Mesenchymal stem cell (in vitro differentiated cells and primary cell): ENCODE results near the gene SSR4.
A peak's percentile ranks its signal among the peaks of the same experiment; 100 is the strongest.

Source experiments
- DNase-seq: peaks from one replicate; pipeline ENCODE4 v3.0.0-alpha.2; 2013
- H2AFZ ChIP-seq: one replicate; pipeline ENCODE4 v1.6.1; 2013; ENCODE audit warnings: low read depth, mild to moderate bottlenecking, control low read depth, inconsistent platforms, low read length, moderate library complexity
- H2AK5ac ChIP-seq: 2 replicates; pipeline ENCODE4 v1.6.1; 2013; ENCODE audit warnings: low read length, moderate library complexity, mild to moderate bottlenecking, inconsistent platforms; ENCODE audit not compliant: severe bottlenecking
- H2BK120ac ChIP-seq: one replicate; pipeline ENCODE4 v1.6.1; 2013; ENCODE audit warnings: low read depth, mild to moderate bottlenecking, inconsistent platforms, low read length, moderate library complexity
- H2BK12ac ChIP-seq, 2 experiments: one replicate each; pipeline ENCODE4 v1.6.1; 2013; ENCODE audit warnings: inconsistent platforms in 2 of 2, low read length in 2 of 2, mild to moderate bottlenecking in 2 of 2, moderate library complexity in 2 of 2, control low read depth in 1 of 2
- H2BK15ac ChIP-seq: one replicate; pipeline ENCODE4 v1.6.1; 2013; ENCODE audit warnings: mild to moderate bottlenecking, low read depth, inconsistent platforms; ENCODE audit not compliant: poor library complexity, severe bottlenecking
- H2BK5ac ChIP-seq: 2 replicates; pipeline ENCODE4 v1.6.1; 2013; ENCODE audit warnings: low read depth, mild to moderate bottlenecking, low read length, control low read depth, inconsistent platforms; ENCODE audit not compliant: poor library complexity, severe bottlenecking
- H3K14ac ChIP-seq, 2 experiments: one replicate each; pipeline ENCODE4 v1.6.1; 2013; ENCODE audit warnings: inconsistent platforms in 2 of 2, low read length in 2 of 2, control low read depth in 1 of 2, mild to moderate bottlenecking in 1 of 2, moderate library complexity in 1 of 2
- H3K18ac ChIP-seq, 2 experiments: one replicate each; pipeline ENCODE4 v1.6.1; 2013; ENCODE audit warnings: inconsistent platforms in 2 of 2, low read length in 2 of 2, control low read depth in 1 of 2, low read depth in 1 of 2, mild to moderate bottlenecking in 1 of 2
- H3K23ac ChIP-seq, 2 experiments: one replicate each; pipeline ENCODE4 v1.6.1; 2013; ENCODE audit warnings: inconsistent platforms in 2 of 2, low read length in 2 of 2, mild to moderate bottlenecking in 2 of 2, moderate library complexity in 2 of 2, control low read depth in 1 of 2
- H3K27ac ChIP-seq: 2 replicates; pipeline ENCODE4 v1.5.1; 2013; ENCODE audit warnings: mild to moderate bottlenecking, moderate library complexity, low read length, control low read depth, inconsistent platforms; ENCODE audit not compliant: poor library complexity, severe bottlenecking
- H3K27me3 ChIP-seq, 2 experiments: 2 replicates each; pipeline versions ENCODE4 v1.6.1 to v1.7.0; 2013; ENCODE audit warnings: low read length in 2 of 2, mild to moderate bottlenecking in 2 of 2, moderate library complexity in 2 of 2, control low read depth in 1 of 2, inconsistent platforms in 1 of 2; ENCODE audit not compliant: control insufficient read depth in 1 of 2, insufficient read depth in 1 of 2
- H3K36me3 ChIP-seq, 2 experiments: 2 replicates each; pipeline versions ENCODE4 v1.6.1 to v1.7.0; 2013; ENCODE audit warnings: low read length in 2 of 2, control low read depth in 1 of 2, inconsistent platforms in 1 of 2, low read depth in 1 of 2, mild to moderate bottlenecking in 1 of 2; ENCODE audit not compliant: insufficient read depth in 2 of 2, control insufficient read depth in 1 of 2
- H3K4ac ChIP-seq, 2 experiments: one replicate each; pipeline ENCODE4 v1.6.1; 2013; ENCODE audit warnings: inconsistent platforms in 2 of 2, low read length in 2 of 2, mild to moderate bottlenecking in 2 of 2, moderate library complexity in 2 of 2, control low read depth in 1 of 2, low read depth in 1 of 2
- H3K4me1 ChIP-seq: 2 replicates; pipeline ENCODE4 v1.6.1; 2013; ENCODE audit warnings: low read depth, low read length, control low read depth; ENCODE audit not compliant: control insufficient read depth, insufficient read depth
- H3K4me2 ChIP-seq: 2 replicates; pipeline ENCODE4 v1.6.1; 2013; ENCODE audit warnings: low read length, mild to moderate bottlenecking, inconsistent platforms; ENCODE audit not compliant: poor library complexity, severe bottlenecking
- H3K4me3 ChIP-seq, 2 experiments: 2 replicates each; pipeline versions ENCODE4 v1.5.1 to v1.7.0; 2013; ENCODE audit warnings: low read length in 2 of 2, mild to moderate bottlenecking in 2 of 2, control low read depth in 1 of 2, low read depth in 1 of 2; ENCODE audit not compliant: insufficient read depth in 1 of 2
- H3K79me1 ChIP-seq: replicated peaks from 2 replicates; pipeline ENCODE4 v1.6.1; 2013; ENCODE audit warnings: mild to moderate bottlenecking, control low read depth, low read length, inconsistent platforms; ENCODE audit not compliant: poor library complexity, severe bottlenecking
- H3K9ac ChIP-seq: 2 replicates; pipeline ENCODE4 v1.7.0; 2013; ENCODE audit warnings: mild to moderate bottlenecking, low read length, moderate library complexity
- H3K9me3 ChIP-seq: 2 replicates; pipeline ENCODE4 v1.7.0; 2013; ENCODE audit warnings: mild to moderate bottlenecking, low read length; ENCODE audit not compliant: control insufficient read depth
- H4K8ac ChIP-seq: one replicate; pipeline ENCODE4 v1.6.1; 2013; ENCODE audit warnings: inconsistent platforms, mild to moderate bottlenecking, low read length, moderate library complexity
- H4K91ac ChIP-seq: one replicate; pipeline ENCODE4 v1.6.1; 2013; ENCODE audit warnings: mild to moderate bottlenecking, low read length, inconsistent platforms
- WGBS: methylation state at CpG from one replicate; pipeline ENCODE4 v1.1.7; 2013; ENCODE audit warnings: mixed read lengths; 5-methylcytosine and 5-hydroxymethylcytosine counted together

Gene SSR4

GRCh38 chrX:153818571-153819383 lies 24.3 kb downstream of the SSR4 start:
- Histone ChIP-seq H3K27me3 (peaks cover 4 to 65% of the 10 kb centered on the region in 2 experiments), H3K23ac (no peak overlapping the region), H3K9me3 (peaks cover 6% of the 10 kb centered on the region), H2BK120ac (no peak overlapping the region), H3K14ac (peak overlapping the region in 1 of 2 experiments; percentile 32), H3K27ac (no peak overlapping the region), H2AK5ac (no peak overlapping the region), H4K8ac (peak overlapping the region; percentile 69), H2BK5ac (no peak overlapping the region), H4K91ac (no peak overlapping the region), H3K4ac (peak overlapping the region in 1 of 2 experiments; percentile 7), H3K9ac (no peak overlapping the region), H2BK15ac (no peak overlapping the region), H2BK12ac (no peak overlapping the region), H2AFZ (peak overlapping the region; percentile 71), H3K18ac (peak overlapping the region; percentile 66 to 71), H3K4me3 (peak overlapping the region; percentile 39 to 41), H3K79me1 (no peaks in the 10 kb centered on the region), H3K4me1 (peaks cover 8% of the 10 kb centered on the region), H3K36me3 (no peaks in the 10 kb centered on the region), H3K4me2 (peak overlapping the region; percentile 79)
- 8% methylated on average over 37 of the region's 67 CpGs for WGBS
- DNase-seq = peak; percentile 30

GRCh38 chrX:153819384-153820040 lies 25.0 kb downstream of the SSR4 start:
- Histone ChIP-seq H3K14ac (no peak overlapping the region), H2AFZ (no peak overlapping the region), H3K9ac (no peak overlapping the region), H4K91ac (no peak overlapping the region), H2BK15ac (no peak overlapping the region), H3K27ac (no peak overlapping the region), H3K18ac (peak overlapping the region; percentile 66 to 71), H2AK5ac (no peak overlapping the region), H3K36me3 (no peaks in the 10 kb centered on the region), H3K79me1 (no peaks in the 10 kb centered on the region), H3K27me3 (peaks cover 4 to 71% of the 10 kb centered on the region in 2 experiments), H3K9me3 (peaks cover 6% of the 10 kb centered on the region), H4K8ac (peak overlapping the region; percentile 28), H2BK120ac (no peak overlapping the region), H3K4me2 (peak overlapping the region; percentile 79), H2BK12ac (no peak overlapping the region), H3K23ac (no peak overlapping the region), H3K4me3 (peak overlapping the region; percentile 39 to 41), H3K4me1 (peaks cover 8% of the 10 kb centered on the region), H3K4ac (peak overlapping the region in 1 of 2 experiments; percentile 7), H2BK5ac (no peak overlapping the region)
- DNase-seq = no peak
- WGBS = 52% methylated on average over 16 of the region's 23 CpGs

GRCh38 chrX:153820601-153821000 lies 26.1 kb downstream of the SSR4 start:
- H2BK12ac ChIP-seq = no peak overlapping the region
- no peak overlapping the region for H2AFZ ChIP-seq
- no peak overlapping the region for H3K9ac ChIP-seq
- H3K36me3 ChIP-seq = no peaks in the 10 kb centered on the region
- H2AK5ac ChIP-seq = no peak overlapping the region
- no peak overlapping the region for H3K18ac ChIP-seq
- no peak overlapping the region for H3K4ac ChIP-seq
- peaks cover 8% of the 10 kb centered on the region for H3K4me1 ChIP-seq
- no peak overlapping the region for H3K14ac ChIP-seq
- no peak overlapping the region for H3K4me3 ChIP-seq
- H3K27ac ChIP-seq = no peak overlapping the region
- H3K27me3 ChIP-seq = peaks cover 10 to 72% of the 10 kb centered on the region in 2 experiments
- H2BK120ac ChIP-seq = no peak overlapping the region
- WGBS = 84% methylated on average over 6 of the region's 7 CpGs
- H4K91ac ChIP-seq = no peak overlapping the region
- no peak overlapping the region for H2BK5ac ChIP-seq
- DNase-seq = no peak
- peaks cover 6% of the 10 kb centered on the region for H3K9me3 ChIP-seq
- H2BK15ac ChIP-seq = no peak overlapping the region
- H3K4me2 ChIP-seq = no peak overlapping the region
- no peak overlapping the region for H4K8ac ChIP-seq
- no peak overlapping the region for H3K23ac ChIP-seq
- no peaks in the 10 kb centered on the region for H3K79me1 ChIP-seq

GRCh38 chrX:153821066-153821465 lies 26.6 kb downstream of the SSR4 start:
- Histone ChIP-seq H2BK5ac (no peak overlapping the region), H3K4me3 (no peak overlapping the region), H3K4me1 (peaks cover 8% of the 10 kb centered on the region), H3K14ac (no peak overlapping the region), H3K23ac (no peak overlapping the region), H3K4me2 (no peak overlapping the region), H3K9me3 (peaks cover 6% of the 10 kb centered on the region), H3K4ac (no peak overlapping the region), H3K9ac (no peak overlapping the region), H4K91ac (no peak overlapping the region), H2AK5ac (no peak overlapping the region), H2BK120ac (no peak overlapping the region), H2BK12ac (no peak overlapping the region), H2AFZ (no peak overlapping the region), H3K79me1 (no peaks in the 10 kb centered on the region), H2BK15ac (no peak overlapping the region), H4K8ac (no peak overlapping the region), H3K27ac (no peak overlapping the region), H3K18ac (no peak overlapping the region), H3K36me3 (no peaks in the 10 kb centered on the region), H3K27me3 (peaks cover 10 to 77% of the 10 kb centered on the region in 2 experiments)
- WGBS = 87% methylated on average over 3 of the region's 9 CpGs
- DNase-seq = no peak
